DMS53 treated with DMSO at 0.1 percent for 48 hours (cell line): ENCODE data around the gene SLCO3A1.
"Not testable (repeated sequence)": the region's sequence is repeated elsewhere in the genome, so short reads cannot be mapped to it uniquely, and the experiment has no call there.

Source experiments
- DNase-seq: peaks from one replicate; lab custom pipeline; 2025; ENCODE audit not compliant: unreplicated experiment; lab: John Stamatoyannopoulos, UW

The SLCO3A1 gene

DNA sequence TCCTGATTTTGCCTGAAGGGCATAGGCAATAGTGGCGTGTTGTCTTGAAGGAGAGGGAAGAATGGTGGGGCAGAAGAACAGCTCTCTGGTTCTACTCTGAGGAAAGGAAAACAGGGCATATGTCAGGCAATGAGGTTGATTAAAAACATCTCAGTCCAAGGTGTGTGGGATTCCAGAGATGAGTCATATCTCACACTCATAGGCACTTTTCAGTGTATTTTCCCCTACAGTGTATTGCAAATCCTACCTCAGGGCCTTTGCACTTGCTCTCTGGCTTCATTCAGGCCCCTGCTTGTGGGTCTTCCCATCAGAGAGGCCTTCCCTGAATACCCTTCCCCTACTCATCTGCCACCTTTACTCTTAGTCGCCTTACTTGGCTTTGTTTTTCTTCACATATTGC lies 107.8 kb downstream of the SLCO3A1 start:
- DNase-seq, result no peak

GRCh38 chr15:91963747-91964146 lies 110.2 kb downstream of the SLCO3A1 start:
- not testable (repeated sequence) for DNase-seq

DNA sequence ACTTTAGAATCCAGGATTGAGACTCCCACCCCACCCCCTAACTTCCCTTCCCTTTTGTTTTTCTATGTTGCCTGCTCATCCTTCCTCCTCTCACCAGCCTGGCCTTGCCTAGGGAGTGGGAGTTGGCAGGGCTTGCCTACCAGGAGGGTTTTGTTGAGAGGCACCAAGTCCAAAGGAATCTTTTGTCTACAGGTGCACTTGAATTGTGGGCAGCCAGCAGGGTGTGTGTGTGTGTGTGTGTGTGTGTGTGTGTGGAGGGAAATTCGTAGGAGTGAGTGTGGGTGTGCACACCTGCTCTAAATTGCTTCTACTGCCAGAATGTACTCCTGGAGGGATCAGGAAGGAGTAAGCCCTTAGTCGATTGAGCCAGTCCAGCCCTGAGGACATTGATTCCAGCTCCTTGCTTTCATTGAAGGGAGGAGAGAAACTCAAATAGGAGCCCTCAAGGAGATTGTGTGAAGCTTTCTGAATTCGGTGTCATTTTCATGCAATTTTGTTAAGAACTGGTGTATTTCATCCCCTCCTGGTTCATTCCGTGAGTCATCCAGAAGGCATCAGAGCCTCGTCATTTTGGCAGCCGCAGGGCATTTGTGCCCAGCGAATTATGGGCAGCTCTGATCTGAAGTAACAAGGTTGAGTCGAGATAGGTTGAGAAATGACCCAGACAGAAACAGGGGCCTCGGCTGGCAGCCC lies 112.1 kb downstream of the SLCO3A1 start:
- no peak for DNase-seq

GRCh38 chr15:91966194-91966552 lies 112.7 kb downstream of the SLCO3A1 start:
- DNase-seq, result no peak

DNA sequence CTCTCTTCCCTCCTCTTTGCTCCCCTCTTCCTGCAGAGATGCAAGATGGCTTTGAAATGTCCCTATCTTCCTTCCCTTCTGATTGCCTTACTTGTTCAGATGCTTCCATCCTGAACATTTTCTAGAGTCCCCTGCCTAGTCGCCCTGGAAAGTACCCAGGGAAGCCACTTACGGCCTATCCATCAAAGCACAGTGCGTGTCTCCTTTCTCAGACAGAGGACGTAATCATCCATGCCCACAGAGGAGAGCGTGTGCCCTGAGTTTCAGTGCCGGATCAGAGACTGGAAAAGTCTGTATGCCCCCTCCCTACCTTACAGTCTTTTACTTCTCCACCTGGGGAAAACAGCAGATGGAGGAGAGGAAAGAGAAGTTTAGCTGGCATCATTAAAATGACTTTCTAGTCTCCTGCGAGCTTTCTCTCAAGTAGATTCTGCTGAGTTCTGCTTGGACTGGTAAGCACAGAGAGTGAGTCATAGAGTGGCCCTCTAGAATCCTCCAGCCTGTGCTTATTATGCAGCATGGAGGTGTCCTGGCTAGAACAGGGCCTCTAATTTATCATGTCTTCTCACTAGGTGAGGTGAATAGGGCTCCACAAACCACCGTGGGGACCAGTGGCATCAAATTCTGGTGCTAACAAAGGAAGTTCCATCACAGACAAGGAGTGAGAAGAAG lies 114.6 kb downstream of the SLCO3A1 start:
- no peak for DNase-seq

DNA sequence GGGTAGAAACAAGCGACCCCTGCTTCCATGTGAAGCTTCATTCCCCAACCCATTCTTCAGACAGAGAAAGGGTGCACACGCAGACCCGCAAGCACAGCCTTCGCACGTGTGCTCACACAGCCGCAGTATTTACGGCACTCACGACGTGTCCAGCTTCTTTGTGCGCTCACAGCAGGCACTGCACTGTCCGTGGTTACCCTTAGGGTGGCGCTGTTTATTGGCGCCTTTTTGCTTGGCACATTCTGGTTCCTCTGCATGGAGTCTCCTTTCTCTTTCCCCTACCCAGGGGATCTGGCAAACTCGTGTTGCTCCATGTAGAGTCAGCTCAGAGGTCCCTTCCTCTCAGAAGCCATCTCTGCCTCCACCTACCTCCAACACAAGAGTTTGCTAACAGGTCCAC lies 115.1 kb downstream of the SLCO3A1 start:
- DNase-seq, result no peak

GRCh38 chr15:91970142-91970541 lies 116.6 kb downstream of the SLCO3A1 start:
- DNase-seq, result no peak

DNA sequence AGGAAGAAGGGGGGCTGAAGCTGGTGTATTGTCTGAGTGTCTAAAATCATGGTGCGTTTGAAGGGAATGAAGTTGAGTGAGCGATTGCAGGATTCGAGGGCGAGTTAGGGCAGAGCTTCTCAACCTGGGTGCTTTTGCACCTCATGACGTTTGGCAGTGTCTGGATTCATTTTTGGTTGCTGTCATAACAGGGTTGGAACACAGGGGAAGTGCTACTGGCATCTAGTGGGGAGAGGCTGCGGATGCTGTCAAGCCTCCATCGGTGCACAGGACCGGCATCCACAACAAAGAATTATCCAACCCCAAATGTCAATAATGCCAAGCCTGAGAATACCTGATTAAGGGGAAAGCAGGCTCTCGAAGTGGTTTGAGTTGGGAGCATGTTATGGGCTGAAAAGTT lies 120.0 kb downstream of the SLCO3A1 start:
- DNase-seq, result no peak

- no peak for DNase-seq
These were observed 120.8 kb downstream of the SLCO3A1 start for GRCh38 chr15:91974321-91974720.

GRCh38 chr15:91975241-91975978 lies 121.9 kb downstream of the SLCO3A1 start:
- no peak for DNase-seq

- no peak for DNase-seq
These were observed 123.5 kb downstream of the SLCO3A1 start for GRCh38 chr15:91976966-91977365.

- no peak for DNase-seq
These were observed 127.2 kb downstream of the SLCO3A1 start for GRCh38 chr15:91980502-91981267.

DNA sequence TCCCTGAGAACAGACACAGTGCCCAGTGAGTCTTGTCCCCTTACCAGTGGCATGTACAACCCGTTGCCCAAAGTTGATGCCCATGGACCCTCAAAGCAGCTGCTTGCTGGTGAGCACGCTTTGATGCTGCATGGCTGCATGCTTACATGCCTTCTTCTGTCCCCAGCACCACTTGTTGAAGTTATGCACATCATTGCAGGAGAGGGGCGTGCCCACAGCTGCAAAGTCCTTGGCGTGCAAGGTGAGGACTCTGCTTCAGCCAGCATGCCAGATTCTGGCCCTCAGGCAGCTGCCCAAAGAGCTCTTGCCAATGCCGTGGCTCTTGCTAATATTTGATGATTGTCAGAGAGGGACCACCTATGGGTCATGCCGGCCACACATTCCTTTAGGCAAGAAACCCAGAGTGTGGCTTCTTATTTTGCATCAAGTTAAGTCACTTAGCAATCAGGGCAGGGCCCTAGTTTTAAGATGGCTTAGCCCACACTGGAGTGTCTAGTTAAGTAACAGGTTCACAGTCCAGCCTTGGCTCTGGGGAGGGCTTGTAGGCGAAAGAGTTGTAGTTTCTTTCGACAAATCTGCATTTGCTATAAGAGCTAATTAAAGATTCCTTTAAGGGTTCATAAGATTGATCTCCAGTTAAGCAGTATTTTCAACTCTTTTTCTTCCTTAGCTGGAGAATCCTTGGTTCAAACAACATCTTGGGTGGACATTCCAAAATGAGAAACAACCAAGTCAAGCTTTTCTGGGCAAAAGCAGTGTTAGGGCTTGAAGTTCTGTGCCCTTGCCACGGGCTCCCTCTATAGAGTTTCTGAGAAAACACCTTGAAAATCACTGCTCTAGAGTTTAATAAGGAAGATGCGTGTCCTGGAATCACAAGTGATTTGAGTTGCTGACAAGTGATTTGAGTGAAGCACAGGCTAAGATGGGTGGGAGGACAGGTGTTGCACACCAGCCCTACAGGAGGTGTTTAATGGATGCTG lies 128.6 kb downstream of the SLCO3A1 start:
- no peak for DNase-seq

- no peak for DNase-seq
These were observed 130.3 kb downstream of the SLCO3A1 start for GRCh38 chr15:91983729-91984340.

DNA sequence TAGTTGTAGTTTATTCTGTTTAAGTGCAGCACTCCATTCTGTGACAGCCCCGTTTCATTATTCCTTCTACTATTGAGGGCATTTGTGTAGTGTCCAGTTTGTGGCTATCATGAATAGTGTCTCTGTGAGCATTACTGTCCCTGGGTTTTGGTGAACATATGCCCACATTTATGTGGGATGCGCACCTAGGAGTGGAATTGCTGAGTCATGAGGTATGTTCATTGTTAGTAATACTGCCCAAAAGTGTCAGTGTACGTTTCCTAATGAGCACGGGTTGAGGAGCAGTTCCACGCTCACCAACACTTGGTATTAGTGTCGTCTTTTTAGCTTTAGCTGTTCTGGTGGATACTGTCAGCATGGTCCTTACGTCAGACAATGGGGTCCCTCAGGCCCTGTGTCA lies 131.8 kb downstream of the SLCO3A1 start:
- no peak for DNase-seq

- no peak for DNase-seq
These were observed 134.6 kb downstream of the SLCO3A1 start for GRCh38 chr15:91988071-91988470.

DNA sequence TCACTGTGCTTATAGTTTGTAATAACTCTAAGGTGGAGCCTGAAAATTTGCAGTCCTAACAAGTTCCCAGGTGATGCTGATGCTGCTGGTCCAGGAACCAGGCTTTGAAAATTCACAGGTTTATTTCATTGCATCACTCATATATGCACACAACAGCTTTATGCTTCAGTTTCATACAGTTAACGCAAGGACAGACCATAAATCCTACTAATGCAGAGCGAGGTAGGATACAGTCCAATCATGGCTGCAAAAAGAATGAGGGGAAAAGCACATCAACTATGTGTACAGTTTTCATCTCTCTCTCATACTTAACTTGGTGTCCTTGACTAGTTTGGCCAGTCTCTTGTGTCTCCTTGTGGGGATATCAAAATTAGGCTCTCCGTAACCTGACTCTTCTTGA lies 135.1 kb downstream of the SLCO3A1 start:
- DNase-seq, result no peak

GRCh38 chr15:91989821-91990220 lies 136.3 kb downstream of the SLCO3A1 start:
- no peak for DNase-seq

- no peak for DNase-seq
These were observed 139.4 kb downstream of the SLCO3A1 start for GRCh38 chr15:91992945-91993344.

GRCh38 chr15:91995146-91995545 lies 141.6 kb downstream of the SLCO3A1 start:
- no peak for DNase-seq
